ENCODE measurements around the gene SLC2A11.

DNA sequence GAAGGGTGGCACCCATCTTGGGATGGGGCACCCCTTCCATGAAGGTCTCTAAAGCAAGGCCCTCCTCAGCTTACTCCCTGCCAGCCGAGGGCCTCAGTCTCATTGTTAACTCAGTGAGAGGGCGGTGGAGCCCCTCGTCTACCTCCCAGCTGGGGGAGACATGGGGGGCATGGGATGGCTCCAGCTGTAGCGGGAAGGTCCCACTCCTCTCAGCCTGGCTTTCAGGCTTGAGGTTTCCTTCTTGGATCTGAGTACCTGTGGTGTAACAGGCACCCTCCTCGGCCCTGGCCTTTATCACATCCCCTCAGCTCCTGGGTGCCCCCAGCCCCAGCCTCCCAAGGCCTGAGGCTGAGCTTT is 38.5 kb downstream of the SLC2A11 start:
- TF ChIP-seq, protein P1, sequence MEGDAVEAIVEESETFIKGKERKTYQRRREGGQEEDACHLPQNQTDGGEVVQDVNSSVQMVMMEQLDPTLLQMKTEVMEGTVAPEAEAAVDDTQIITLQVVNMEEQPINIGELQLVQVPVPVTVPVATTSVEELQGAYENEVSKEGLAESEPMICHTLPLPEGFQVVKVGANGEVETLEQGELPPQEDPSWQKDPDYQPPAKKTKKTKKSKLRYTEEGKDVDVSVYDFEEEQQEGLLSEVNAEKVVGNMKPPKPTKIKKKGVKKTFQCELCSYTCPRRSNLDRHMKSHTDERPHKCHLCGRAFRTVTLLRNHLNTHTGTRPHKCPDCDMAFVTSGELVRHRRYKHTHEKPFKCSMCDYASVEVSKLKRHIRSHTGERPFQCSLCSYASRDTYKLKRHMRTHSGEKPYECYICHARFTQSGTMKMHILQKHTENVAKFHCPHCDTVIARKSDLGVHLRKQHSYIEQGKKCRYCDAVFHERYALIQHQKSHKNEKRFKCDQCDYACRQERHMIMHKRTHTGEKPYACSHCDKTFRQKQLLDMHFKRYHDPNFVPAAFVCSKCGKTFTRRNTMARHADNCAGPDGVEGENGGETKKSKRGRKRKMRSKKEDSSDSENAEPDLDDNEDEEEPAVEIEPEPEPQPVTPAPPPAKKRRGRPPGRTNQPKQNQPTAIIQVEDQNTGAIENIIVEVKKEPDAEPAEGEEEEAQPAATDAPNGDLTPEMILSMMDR (IDR thresholded peaks at IDR 0.05; ENCODE audit: insufficient read depth, low read depth, low read length): no peak
- no peak for TF ChIP-seq EZH2 (IDR thresholded peaks at IDR 0.05; ENCODE audit: insufficient read depth, low read length)

Measured in astrocyte (in vitro differentiated cells and primary cell).